ENCODE data around the gene NAA38.

Gene NAA38

DNA sequence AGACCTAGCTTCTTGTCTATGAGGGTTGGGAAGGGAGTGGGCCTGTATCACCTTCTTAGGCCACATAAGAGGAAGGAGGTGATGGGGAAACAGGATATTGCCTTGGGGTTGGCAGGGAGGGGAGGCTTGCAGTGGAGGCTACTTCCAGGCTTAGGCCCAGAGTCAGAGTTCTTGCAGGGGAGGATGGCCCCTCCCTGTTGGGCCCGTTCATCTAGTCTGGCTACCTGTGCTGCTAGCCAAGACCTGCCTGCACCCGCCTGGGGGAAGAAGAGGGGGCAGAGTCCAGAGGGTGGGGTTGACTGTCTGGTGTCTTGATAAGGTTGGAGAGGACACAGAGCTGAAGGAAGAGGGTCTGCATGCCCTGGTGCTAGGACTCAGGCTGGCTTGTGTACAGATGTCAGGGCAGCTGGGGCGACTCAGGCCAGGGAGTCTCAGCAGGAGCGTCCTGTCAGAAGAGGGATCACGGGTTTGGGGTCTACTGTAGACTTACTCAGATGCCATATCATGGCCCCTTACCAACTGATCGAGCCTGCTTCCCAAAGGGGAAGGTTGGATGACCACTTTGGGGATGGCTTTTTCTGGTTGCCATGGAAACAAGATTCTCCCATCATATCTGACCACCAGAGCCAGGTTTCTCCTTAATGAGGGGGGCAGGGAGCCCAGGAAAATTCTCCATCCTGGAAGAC lies 18.0 kb downstream of the NAA38 start:
- no peak for DNase-seq

DNA sequence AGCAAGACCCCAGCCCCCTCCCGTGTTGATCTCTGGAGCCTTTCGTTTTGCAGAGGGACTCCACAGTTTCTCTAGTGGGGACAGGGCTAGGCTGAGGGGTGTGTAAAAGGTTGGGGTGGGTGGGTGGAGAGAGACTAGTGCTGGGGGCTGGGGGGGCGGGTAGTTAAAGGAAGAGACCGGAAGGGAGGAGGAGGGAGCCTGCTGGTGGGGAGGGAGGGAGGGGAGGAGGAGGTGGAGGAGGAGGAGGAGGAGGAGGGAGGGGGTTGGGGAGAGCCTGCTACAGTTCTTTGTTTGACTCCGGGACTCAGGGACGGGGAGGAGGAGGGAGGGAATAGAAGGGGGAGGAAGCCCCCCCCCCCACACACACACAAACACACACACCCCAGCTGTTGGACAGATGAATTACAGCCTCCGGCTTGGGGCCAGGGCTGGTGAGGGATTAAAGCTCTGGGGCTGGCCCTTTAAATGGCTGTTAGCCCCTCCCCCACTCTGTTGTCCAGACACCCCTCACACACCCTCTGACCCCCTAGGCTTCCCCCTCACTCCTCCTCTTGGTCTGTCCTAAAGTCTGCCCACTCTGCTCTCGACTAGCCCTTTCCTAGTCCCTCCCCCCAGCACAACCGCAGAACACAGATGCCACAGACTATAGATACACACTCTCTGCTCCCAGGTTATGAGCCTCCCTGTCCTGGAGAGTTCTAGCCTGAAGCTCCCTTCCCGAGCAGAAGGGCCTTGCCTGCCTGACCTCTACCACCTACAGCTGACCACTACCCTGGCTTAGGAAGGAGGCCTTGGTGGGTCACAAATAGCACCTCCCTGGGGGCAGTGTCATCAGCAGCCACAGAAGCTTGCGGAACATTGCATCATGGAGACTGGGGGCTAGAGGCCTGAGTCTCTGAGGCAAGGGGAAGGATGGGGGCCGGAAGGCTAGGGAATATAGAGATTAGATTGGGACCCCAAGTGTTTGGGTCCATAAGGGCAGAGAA lies 19.0 kb downstream of the NAA38 start:
- peak; percentile 48 to 80 for DNase-seq

DNA sequence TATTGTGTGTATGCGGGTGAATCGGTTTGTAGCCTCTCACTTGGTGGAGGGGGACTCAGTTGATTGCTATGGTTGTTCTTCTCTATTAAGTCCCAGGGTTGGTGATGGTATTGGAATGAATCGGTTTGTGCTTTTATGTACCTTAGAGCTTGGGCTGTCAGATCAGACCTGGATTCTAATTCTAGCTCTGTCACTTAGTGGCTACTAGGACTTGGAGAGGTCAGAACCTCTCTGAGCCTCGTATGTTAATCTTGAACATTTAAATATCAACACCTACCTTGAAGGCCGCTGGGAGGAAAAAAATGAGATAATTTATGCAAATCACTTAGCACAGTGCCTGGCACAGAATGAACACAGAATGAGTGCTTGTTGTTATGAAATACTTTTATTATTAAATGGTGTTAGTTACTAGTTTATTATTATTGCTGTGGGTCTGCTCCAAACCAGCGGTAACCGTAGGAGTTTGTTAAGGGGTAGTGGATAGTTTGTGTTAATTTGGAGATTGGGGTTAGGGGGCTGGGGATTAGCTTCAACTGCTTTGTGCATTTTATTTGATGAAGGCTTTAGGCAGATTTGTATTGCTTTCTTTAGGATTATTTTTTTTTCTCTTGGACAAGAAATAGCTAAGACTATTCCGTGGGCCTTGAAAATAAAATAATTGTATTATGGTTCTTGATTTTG lies 19.8 kb downstream of the NAA38 start:
- DNase-seq, result peak; percentile 17 to 48

DNA sequence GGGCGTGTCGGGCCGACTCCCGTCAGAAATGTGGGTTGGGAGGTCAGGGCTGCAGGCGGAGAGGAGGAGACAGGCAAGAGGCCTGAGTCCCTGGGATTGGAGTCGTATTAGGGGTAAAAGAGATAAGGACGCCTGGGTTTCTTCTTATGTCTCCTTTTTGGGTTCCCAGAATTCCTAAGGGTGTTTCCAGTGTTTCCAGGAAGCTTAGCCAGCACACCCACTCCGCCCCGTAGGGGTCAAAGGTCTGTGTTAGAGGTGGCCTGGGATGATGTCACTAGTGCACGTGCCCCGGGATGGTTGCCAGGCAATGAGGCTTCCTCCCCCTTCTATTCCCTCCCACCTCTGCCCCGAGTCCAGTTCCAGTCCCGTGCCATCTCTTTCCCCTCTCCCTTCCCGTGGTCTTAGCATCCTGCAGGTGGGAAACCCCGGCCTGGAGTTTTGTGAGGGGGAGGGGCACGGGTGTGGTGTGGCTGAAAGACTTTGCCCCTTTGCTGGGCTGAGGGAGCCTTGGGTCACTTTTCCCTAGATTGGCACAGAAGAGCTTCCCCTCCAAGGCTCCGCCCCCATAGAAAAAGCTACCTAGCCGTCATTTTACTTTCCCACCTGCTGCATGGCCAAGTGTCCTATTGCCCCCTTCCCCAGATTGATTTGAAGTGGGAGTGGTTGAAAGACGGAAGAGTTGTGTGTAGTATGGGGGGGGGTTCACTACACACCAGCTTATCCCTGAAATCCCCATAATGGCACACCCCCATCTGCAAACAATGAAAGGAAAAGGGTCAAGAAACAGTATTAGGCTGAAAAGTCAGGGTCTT lies 20.6 kb downstream of the NAA38 start:
- DNase-seq, result peak; percentile 99

DNA sequence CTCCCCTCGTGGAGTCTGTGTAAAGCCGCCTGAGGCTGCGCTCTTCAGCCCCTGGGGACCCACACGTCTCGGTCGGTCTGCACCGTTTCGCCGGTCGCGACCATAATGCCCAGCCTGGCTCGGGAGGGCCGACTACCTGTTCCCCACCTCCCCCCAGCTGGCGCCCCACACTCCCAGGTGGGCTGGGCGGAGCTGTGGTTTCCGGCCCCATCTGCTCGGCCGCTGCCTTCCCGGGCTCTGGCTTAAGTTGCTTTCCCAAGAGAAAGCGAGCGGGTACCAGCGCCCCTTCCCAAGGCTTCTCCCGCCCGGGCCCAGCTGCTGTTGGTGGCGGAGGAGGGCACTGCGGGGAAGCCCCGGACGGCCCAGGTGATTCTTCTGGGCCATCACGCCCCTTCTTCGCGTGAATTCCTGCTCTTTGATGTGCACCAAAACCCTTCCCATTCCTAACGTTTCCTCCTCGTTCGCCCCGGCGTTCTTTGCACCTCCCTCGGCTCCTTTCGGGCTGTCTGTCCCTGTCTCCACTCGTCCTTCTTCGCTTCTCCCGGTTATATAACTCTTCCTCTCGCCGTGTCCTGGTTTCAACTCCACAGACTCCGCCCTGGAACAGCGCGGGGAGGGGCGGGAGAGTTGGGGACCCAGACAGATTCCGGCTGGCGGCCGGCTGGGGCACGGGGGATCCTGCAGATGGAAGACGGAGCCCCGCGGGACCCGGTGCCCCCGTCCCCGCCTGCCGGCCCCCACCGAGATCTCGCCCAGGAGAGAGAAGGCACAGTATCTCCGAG lies 21.4 kb downstream of the NAA38 start:
- DNase-seq, result peak; percentile 79 to 84

DNA sequence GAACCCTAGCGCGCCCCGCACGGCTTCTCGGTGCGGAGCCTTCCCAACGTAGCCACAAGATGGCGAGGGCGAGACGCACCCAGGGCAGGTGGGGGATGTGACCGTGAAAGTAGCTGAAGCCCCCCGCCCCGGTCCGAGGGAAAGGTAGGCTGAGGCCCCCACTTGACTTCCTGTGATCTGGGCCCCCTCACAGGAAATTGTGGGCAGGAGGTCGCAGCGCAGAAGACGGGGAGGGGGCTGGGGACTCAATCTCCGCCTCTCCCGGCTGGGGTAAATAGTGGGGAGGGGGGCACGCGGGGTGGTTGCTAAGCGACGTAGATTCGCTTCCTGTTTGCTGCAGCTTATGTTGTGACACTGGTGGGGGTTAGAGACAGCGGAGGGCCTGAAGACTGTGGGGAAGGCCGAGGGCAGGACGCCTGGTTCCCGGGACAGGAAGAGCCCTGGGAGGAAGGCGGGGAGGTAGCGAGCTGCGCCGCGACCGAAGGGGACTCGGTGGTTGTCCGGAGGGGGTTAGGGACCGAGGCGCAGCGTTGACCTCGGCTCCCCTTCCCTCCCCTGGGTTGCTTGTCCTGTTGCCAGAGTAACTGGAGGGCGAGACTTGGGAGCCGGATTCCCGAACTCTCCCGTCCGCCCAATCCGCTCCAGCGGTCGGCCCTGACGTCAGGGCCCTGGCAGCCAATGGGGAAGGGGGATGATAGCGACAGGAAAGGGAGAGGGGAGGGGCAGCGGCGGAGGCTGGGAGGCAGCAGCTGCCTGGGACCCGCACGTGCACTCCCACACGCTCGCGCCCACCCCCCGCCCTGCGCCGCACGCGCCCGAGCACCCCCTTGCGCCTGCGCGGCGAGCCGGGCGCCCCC lies 22.2 kb downstream of the NAA38 start:
- peak; percentile 99 for DNase-seq

DNA sequence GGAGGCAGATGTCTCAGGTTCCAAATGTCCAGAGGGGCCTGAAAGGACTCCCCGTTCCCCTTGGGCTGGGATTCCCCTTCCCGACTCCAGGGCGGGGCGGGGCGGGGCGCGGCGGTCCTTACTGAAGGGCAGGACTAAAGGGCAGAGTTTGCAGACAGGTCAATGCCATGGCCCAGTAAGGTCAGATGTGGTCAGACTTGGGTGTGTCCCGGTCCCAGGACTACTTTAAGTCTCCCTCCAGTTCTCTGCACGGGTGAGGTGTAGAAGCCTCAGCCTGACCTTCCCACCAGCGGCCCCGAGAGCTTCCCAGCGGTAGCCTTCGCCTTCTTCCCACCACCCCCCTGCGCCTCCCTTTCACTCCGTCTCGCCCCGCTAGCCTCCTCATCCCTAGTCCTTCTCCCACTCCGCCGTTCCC lies 22.8 kb downstream of the NAA38 start:
- peak in 1 of 2 experiments; percentile 47 for DNase-seq

DNA sequence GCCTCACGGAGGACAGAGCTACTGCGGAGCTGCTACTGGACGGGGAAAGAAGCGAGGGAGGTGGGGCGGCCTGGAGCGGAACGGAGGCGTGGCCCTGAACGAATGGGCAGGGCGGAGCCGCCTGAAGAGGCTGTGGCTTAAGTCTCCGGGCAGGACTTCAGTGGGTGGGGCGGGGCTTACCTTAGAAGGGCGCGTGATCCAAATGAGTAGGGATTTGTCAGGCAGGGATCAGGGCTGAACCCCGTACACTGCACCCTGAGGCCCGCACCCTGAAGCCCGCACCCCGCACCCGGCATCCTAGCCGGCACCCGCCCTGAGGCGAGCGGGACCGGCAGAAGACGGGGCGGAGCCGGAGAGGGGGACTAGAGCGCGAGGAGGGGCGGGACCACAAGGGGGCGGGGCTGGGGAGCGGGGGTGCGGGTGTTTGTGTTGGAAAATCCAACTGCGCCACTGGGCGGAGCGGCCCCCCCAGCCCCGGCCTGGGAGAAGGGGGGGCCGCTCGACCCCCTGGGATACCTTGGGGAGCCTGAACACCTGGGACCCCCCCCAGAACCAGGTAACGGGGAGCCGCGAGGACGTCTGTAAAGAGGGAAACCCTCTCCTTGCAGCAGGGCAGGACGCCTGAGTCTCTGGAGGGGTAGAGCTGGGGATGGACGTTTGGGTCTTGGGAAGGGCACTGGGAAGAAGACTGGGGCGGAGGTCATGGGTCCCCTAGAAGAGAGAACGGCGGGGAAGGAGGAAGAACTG lies 23.4 kb downstream of the NAA38 start, which contains the start of gene KDM6B:
Gene KDM6B, plus strand, starts transcription at position 423 of the 747 bp plus-strand sequence. CDS start 11,338 bp downstream, outside the sequence.
- peak; percentile 89 to 92 for DNase-seq

DNA sequence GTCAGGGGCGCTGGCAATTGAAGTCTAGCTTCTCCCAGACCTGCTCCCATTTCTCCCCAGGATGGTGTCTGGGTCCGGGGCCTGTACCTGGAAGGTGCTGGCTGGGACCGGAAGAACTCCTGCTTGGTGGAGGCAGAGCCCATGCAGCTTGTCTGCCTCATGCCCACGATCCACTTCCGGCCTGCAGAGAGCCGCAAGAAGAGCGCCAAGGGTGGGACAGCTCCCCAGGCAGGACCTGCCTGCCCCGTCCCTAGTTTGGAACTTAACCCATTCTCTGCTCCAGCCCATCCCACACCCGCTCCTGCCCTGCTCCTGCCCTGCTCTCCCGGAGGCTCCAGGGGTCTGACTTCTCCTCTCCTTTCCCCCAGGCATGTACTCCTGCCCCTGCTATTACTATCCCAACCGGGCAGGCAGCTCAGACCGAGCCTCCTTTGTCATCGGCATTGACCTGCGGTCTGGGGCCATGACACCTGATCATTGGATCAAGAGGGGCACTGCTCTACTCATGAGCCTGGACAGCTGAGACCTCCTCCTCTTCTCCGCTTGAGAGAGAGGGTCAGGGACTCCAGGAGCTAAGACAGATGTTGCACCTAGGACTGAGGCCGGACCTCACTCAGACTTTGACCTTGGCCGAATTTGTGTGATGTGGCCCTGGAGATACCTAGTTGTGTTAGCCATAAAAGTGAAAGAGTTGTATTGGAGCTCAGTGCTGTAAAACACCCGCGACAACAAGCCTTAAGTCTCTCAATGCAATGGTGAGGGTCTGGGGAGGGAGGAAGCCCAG lies 24.2 kb downstream of the NAA38 start:
- DNase-seq, result no peak

DNA sequence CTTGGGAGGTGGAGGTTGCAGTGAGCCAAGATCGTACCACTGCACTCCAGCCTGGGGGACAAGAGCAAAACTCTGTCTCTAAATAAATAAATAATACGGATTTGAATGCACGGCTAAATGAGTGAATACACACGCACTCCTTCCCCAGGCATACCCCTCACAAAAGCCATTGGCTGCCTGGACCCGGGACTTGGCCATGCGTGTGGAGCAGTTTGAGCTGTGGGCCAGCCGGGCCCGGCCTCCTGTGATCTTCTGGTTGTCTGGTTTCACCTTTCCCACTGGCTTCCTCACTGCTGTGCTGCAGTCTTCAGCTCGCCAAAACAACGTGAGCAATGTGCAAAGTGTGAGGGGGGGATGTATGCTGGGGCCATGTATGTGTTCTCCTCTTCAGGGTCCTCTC lies 24.9 kb downstream of the NAA38 start:
- no peak for DNase-seq

DNA sequence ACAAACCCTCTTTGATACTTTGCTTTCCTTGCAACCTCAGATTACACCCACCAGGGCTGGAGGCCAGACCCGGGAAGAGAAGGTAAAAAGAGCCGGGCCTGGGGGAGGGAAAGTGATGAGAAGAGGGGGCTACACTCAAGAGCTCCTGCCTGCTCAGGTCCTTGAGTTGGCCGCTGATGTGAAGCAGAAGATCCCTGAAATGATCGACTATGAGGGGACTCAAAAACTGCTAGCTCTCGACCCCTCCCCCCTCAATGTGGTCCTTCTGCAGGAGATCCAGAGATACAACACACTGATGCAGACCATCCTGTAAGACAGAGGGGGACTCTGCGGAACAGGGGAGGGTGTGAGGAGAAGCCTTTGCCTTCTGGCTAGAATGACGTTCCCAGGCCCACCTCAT lies 26.1 kb downstream of the NAA38 start:
- DNase-seq, result no peak

DNA sequence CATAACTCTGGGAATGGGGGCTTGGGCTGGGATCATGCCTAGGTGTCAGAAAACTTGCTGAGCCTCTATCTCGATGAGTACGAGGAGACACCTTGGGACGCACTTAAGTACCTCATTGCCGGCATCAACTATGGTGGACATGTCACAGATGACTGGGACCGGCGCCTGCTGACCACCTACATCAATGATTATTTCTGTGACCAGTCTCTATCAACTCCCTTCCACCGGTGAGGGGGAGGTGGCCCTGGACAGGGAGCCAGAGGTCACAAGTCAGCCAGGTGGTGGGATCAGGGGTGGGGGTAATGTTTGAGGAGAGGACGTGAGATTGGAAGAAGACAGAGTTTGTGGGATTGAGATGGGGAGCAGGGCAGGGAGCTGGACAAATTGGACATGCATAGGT lies 26.7 kb downstream of the NAA38 start:
- DNase-seq, result no peak

DNA sequence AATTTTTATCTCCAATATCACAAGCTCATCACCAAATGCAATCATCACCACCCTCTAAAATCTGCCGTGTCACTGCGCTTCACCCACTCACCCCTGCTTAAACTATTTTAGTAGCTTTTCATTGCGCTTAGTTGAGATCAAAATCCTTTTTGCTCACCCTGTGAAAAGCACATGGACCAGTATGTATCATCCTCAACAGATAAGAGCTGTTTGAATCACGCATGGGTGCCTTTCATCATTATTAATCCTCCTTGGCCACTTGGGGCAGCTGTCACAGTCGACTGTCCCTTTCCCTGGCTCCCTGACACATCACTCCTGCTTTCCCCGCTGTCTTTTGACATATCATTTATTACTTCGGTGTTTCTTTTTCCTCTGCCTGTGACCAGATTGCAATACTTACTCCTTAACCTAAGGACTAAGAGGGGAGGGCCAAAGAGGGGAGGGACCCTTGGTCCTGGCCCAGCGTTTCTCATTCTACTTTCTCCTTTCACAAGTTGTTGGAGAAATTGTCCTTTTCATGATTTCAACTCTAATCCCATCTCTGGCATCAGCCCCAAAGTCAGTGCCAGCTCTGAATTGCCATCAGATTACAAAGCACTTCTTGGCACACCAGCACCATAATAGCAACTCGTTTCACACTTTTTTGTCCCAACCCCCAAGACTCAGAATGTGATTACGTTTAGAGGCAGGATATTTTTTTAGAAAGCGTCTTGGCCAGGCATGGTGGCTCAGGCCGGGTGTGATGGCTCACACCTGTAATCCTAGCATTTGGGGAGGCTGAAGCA lies 32.0 kb downstream of the NAA38 start:
- peak in 1 of 2 experiments; percentile 18 for DNase-seq

DNA sequence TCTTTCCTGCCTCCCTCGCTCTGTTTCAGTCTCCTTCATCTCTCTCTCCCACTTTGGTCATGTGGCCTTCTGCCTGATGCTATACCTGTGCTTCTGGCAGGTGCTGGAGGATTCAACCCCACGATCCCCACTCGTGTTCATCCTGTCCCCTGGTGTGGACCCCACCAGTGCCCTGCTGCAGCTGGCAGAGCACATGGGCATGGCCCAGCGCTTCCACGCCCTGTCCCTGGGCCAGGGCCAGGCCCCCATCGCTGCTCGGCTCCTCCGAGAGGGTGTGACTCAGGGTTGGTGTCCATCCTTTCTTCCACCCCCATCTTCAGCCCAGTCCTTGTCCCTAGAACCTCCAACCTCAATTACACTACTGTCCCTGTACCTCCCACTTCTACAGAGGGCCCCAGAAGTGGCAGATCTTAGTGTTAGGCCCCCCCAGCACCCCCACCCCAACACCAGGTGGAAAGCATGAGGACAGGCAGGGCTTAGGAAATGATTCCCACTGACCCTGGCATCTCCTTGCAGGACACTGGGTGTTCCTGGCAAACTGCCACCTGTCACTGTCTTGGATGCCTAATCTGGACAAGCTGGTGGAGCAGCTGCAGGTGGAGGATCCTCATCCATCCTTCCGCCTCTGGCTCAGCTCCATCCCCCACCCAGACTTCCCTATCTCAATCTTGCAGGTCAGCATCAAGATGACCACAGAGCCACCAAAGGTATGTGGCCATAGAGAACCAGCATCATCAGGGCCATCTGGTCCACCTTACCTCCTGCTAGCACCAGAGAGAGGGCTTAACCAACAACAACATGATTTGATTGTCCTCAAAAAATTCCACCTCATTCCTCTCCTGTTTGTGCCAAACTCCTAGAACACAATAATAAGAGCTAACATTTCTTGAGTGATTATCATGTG lies 33.1 kb downstream of the NAA38 start:
- peak in 1 of 2 experiments; percentile 4 for DNase-seq

DNA sequence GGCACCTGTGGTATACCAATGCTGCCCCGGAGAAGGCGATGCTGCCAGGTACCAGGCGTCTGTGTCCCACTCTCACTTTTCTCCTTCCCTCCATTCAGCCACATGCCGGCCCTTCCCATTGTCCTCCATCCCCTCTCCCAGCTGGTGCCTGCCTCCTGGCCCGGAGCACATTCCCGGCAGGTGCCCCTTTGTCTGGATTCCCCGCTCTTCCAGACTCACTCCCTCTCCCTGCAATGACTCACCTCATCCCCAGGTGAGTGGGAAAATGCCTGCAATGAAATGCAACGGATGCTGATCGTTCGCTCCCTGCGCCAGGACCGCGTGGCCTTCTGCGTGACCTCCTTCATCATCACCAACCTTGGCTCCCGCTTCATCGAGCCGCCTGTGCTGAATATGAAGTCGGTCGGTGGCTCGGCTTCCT lies 33.8 kb downstream of the NAA38 start:
- DNase-seq, result no peak

DNA sequence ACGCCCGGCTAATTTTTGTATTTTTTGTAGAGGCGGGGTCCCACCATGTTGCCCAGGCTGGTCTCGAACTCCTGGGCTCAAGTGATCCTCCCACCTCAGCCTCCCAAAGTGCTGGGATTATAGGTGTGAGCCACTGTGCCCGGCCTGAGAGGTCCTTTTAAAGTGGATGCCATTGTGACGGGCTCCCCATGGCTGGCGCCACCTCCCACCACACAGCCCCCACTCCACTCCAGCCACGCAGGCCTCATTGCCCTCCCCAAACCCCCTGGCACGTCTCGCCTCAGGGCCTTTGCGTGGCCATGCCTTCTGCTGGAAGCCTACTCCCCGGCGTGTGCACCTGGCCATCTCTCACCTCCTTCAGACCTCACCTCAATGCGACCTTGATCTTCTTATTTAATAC lies 35.2 kb downstream of the NAA38 start:
- DNase-seq, result no peak

DNA sequence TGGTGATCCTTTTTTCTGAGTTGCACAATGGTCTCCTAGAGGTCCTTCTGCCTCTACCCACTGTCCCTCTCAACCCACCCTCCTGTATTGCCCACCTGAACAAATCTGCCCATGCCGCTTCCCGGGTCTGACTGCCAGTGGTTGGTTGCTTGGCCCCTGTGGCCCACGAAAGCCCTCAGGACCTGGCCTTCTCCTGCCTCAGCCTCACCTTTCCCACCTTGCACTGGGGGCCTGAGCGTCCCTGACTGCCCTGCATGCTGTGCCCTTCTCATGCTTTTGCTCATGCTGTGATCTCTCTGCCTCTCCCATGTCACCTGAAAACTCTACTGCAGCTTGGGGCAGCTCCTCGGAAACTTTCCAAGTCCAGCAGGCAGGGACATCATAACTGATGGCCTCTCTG lies 37.1 kb downstream of the NAA38 start:
- DNase-seq, result no peak

All from SHP77 (cell line).